SK-N-SH (cell line): ENCODE data around the gene RBBP8NL. TPM values are rescaled to one million over a fixed set of nuclear protein-coding genes. Genes with fewer than 3 reads are reported as not detected.

Source experiments
- CTCF ChIA-PET: fragments of 300-600, 350-600 bp; formaldehyde crosslinking; extraction: SDS; loops from one replicate; lab custom pipeline; 2021; lab: Yijun Ruan, JAX
- POLR2A ChIA-PET: fragments of 350-600 bp; sonication (Branson Sonifier 250); formaldehyde crosslinking; extraction: SDS; loops from one replicate; lab custom pipeline; 2020; ENCODE audit warnings: antibody characterized with exemption, inconsistent platforms; lab: Yijun Ruan, JAX
- DNase-seq: peaks from one replicate; pipeline ENCODE4 v3.0.0; 2012
- H2AFZ ChIP-seq: fragments of 200-600 bp; sonication (generic); 2 replicates; pipeline ENCODE4 v1.8.1; 2016; ENCODE audit warnings: antibody characterized with exemption, mild to moderate bottlenecking, low read depth
- H3F3A ChIP-seq: fragments of 200-600 bp; sonication (generic); replicated peaks from 2 replicates; pipeline ENCODE3; 2016; ENCODE audit warnings: antibody characterized with exemption, mild to moderate bottlenecking; ENCODE audit not compliant: insufficient read depth
- H3K27ac ChIP-seq, 2 experiments: fragments of 200-500 bp in 1 of 2; fragments of 200-600 bp in 1 of 2; sonication (Bioruptor generic) in 1 of 2; sonication (generic), shearing (Covaris generic) in 1 of 2; 2 replicates each; pipeline versions ENCODE4 v1.5.1 to v1.6.1; 2014 to 2016; ENCODE audit warnings: low read depth in 2 of 2, inconsistent platforms in 1 of 2, low read length in 1 of 2, mild to moderate bottlenecking in 1 of 2, mixed read lengths in 1 of 2
- H3K27me3 ChIP-seq: fragments of 200-600 bp; sonication (generic), shearing (Covaris generic); 2 replicates; pipeline ENCODE4 v1.6.1; 2016; ENCODE audit warnings: mixed run types; ENCODE audit not compliant: insufficient read depth
- H3K36me3 ChIP-seq, 2 experiments: fragments of 200-500 bp in 1 of 2; fragments of 200-600 bp in 1 of 2; sonication (Bioruptor generic) in 1 of 2; sonication (generic) in 1 of 2; replicated peaks in 1 of 2; 2 replicates each; pipeline versions ENCODE3 to v1.5.1; 2014 to 2016; ENCODE audit warnings: low read length in 1 of 2, mild to moderate bottlenecking in 1 of 2; ENCODE audit not compliant: insufficient read depth in 2 of 2, control insufficient read depth in 1 of 2
- H3K4me1 ChIP-seq, 2 experiments: fragments of 200-500 bp in 1 of 2; fragments of 200-600 bp in 1 of 2; sonication (Bioruptor generic) in 1 of 2; sonication (generic), shearing (Covaris generic) in 1 of 2; 2 replicates each; pipeline versions ENCODE4 v1.5.1 to v1.6.1; 2014 to 2016; ENCODE audit warnings: low read depth in 1 of 2, low read length in 1 of 2, mixed run types in 1 of 2; ENCODE audit not compliant: insufficient read depth in 2 of 2, control insufficient read depth in 1 of 2
- H3K4me2 ChIP-seq: fragments of 200-600 bp; sonication (generic), shearing (Covaris generic); 2 replicates; pipeline ENCODE4 v1.6.1; 2017; ENCODE audit warnings: mixed run types
- H3K4me3 ChIP-seq, 2 experiments: fragments of 200-500 bp in 1 of 2; fragments of 200-600 bp in 1 of 2; sonication (Bioruptor generic) in 1 of 2; sonication (generic), shearing (Covaris generic) in 1 of 2; 2 replicates each; pipeline versions ENCODE4 v1.5.1 to v1.8.1; 2014 to 2016; ENCODE audit warnings: low read depth in 2 of 2, inconsistent platforms in 1 of 2, low read length in 1 of 2, mild to moderate bottlenecking in 1 of 2, mixed read lengths in 1 of 2, moderate library complexity in 1 of 2
- H3K79me2 ChIP-seq: fragments of 200-600 bp; sonication (generic); 2 replicates; pipeline ENCODE4 v1.8.1; 2017; ENCODE audit warnings: mild to moderate bottlenecking; ENCODE audit not compliant: insufficient read depth
- H3K9ac ChIP-seq: fragments of 200-600 bp; sonication (generic); 2 replicates; pipeline ENCODE4 v1.6.1; 2017; ENCODE audit warnings: mixed run types
- H3K9me2 ChIP-seq: fragments of 200-600 bp; sonication (generic); 2 replicates; pipeline ENCODE4 v1.6.1; 2017; ENCODE audit warnings: mixed run types
- H3K9me3 ChIP-seq: fragments of 200-600 bp; sonication (generic); 2 replicates; pipeline ENCODE4 v1.6.1; 2017; ENCODE audit warnings: mixed run types, mild to moderate bottlenecking, moderate library complexity
- H4K20me1 ChIP-seq: fragments of 200-600 bp; sonication (generic); 2 replicates; pipeline ENCODE4 v1.6.1; 2017; ENCODE audit warnings: mild to moderate bottlenecking, mixed run types; ENCODE audit not compliant: insufficient read depth
- ELF1 ChIP-seq: IDR thresholded peaks from 2 replicates; pipeline ENCODE4 v1.4.0; 2012
- EP300 ChIP-seq, 2 experiments: IDR thresholded peaks; 2 replicates each; pipeline versions ENCODE4 v1.4.0 to v1.6.1; 2012; ENCODE audit warnings: borderline replicate concordance in 1 of 2, low read depth in 1 of 2, low read length in 1 of 2
- FOSL2 ChIP-seq: IDR thresholded peaks from 2 replicates; pipeline ENCODE4 v1.4.0; 2012; ENCODE audit warnings: low read depth, mild to moderate bottlenecking, moderate library complexity, borderline replicate concordance
- FOXM1 ChIP-seq: IDR thresholded peaks from 2 replicates; pipeline ENCODE4 v1.4.0; 2012; ENCODE audit warnings: low read depth, mild to moderate bottlenecking
- GABPA ChIP-seq: IDR thresholded peaks from 2 replicates; pipeline ENCODE4 v1.4.0; 2012; ENCODE audit warnings: low read depth, mild to moderate bottlenecking
- GATA2 ChIP-seq: sonication (generic); formaldehyde crosslinking; IDR thresholded peaks from 2 replicates; pipeline ENCODE4 v1.5.0; 2020; ENCODE audit warnings: mild to moderate bottlenecking, missing genetic modification reagents
- MEF2A ChIP-seq: IDR thresholded peaks from 2 replicates; pipeline ENCODE4 v1.4.0; 2012; ENCODE audit warnings: low read depth, borderline replicate concordance
- NFIC ChIP-seq: IDR thresholded peaks from 2 replicates; pipeline ENCODE4 v1.4.0; 2012; ENCODE audit warnings: borderline replicate concordance
- NRF1 ChIP-seq: IDR thresholded peaks from 2 replicates; pipeline ENCODE4 v1.6.1; 2012; ENCODE audit warnings: low read depth, mild to moderate bottlenecking, low read length
- RAD21 ChIP-seq: IDR thresholded peaks from 2 replicates; pipeline ENCODE4 v1.6.1; 2012; ENCODE audit warnings: mild to moderate bottlenecking, low read length
- RFX5 ChIP-seq: IDR thresholded peaks from 2 replicates; pipeline ENCODE4 v1.6.1; 2012; ENCODE audit warnings: mild to moderate bottlenecking, improper control_type of control experiment, low read length
- RXRA ChIP-seq: IDR thresholded peaks from 2 replicates; pipeline ENCODE4 v1.4.0; 2012; ENCODE audit warnings: low read depth, mild to moderate bottlenecking, borderline replicate concordance
- SMC3 ChIP-seq: IDR thresholded peaks from 2 replicates; pipeline ENCODE4 v1.6.1; 2012; ENCODE audit warnings: low read depth, low read length, improper control_type of control experiment
- TAF1 ChIP-seq: IDR thresholded peaks from 2 replicates; pipeline ENCODE4 v1.6.1; 2012; ENCODE audit warnings: low read depth, mild to moderate bottlenecking, low read length, moderate library complexity, borderline replicate concordance
- TCF12 ChIP-seq: IDR thresholded peaks from 2 replicates; pipeline ENCODE4 v1.4.0; 2012
- TEAD4 ChIP-seq: IDR thresholded peaks from 2 replicates; pipeline ENCODE4 v1.4.0; 2012; ENCODE audit warnings: mild to moderate bottlenecking, borderline replicate concordance; ENCODE audit not compliant: insufficient read depth
- WGBS: methylation state at CpG from one replicate; pipeline ENCODE4 v1.1.6; 2017; ENCODE audit warnings: low lambda C conversion rate; 5-methylcytosine and 5-hydroxymethylcytosine counted together
- polyA plus RNA-seq, 3 experiments: library from polyadenylated mRNA; depleted of rRNA; stranded (reverse); fragments of >200 nt; gene quantifications; 2 replicates each; pipeline ENCODE4 v1.2.3, GENCODE V29; 2012
- TF ChIP-seq, protein P1 (sequence below): IDR thresholded peaks from 2 replicates; pipeline ENCODE4 v1.4.0; 2012; ENCODE audit warnings: low read depth, borderline replicate concordance
- TF ChIP-seq, protein P2 (sequence below): IDR thresholded peaks from 2 replicates; pipeline ENCODE4 v1.6.1; 2012; ENCODE audit warnings: mild to moderate bottlenecking, low read depth, low read length, moderate library complexity
- TF ChIP-seq, protein P3 (sequence below): IDR thresholded peaks from 2 replicates; pipeline ENCODE4 v1.4.0; 2012; ENCODE audit warnings: low read depth, borderline replicate concordance
- TF ChIP-seq, protein P4 (sequence below): IDR thresholded peaks from 2 replicates; pipeline ENCODE4; 2012

The RBBP8NL gene
- polyA plus RNA-seq, 1 of the 3 experiments (the other 2 are of a cell fraction) = not detected

DNA sequence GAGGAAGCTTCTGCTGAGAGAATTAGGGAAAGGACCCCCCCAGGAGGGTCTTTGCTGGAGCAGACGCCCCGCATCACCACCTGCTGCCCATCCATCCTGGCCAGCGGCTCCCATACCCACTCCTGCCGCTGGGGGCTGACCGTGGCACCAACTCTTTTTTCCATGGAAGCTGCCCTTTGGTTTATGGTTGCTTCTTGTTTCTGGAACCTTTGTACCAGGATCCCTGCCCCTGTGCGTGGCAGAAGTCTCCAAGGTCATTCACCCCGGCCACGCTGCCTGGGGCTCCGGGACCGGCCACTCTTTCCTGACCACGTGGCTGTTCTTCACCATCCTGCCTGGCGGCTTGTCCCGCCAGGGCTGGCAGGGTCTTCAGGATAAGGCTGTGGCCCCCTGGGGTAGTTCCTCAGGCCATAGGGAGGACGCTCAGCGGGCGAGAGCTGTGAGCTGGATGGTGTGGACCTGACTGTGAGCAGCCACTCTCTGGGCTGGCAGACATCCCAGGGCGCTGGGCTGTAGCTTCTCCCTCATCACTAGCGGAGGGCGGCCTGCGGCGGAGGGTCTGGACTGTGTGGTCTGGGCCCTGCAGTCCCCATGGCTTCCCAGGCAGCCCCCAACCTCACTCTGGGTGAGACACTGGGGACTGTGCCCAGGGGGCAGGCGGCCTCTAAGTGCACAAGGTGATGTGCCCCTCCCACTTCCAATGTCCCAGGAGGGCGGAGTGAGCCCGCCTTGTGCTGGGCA is 22.8 kb upstream of the RBBP8NL start (continued):
- TF ChIP-seq, protein P1, sequence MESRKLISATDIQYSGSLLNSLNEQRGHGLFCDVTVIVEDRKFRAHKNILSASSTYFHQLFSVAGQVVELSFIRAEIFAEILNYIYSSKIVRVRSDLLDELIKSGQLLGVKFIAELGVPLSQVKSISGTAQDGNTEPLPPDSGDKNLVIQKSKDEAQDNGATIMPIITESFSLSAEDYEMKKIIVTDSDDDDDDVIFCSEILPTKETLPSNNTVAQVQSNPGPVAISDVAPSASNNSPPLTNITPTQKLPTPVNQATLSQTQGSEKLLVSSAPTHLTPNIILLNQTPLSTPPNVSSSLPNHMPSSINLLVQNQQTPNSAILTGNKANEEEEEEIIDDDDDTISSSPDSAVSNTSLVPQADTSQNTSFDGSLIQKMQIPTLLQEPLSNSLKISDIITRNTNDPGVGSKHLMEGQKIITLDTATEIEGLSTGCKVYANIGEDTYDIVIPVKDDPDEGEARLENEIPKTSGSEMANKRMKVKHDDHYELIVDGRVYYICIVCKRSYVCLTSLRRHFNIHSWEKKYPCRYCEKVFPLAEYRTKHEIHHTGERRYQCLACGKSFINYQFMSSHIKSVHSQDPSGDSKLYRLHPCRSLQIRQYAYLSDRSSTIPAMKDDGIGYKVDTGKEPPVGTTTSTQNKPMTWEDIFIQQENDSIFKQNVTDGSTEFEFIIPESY = no peak
- TF ChIP-seq FOSL2 (no peak), TAF1 (no peak), EP300 (IDR thresholded peaks at IDR 0.05; ENCODE audit: borderline replicate concordance in 1 of 2, low read depth in 1 of 2, low read length in 1 of 2) (no peak), RXRA (no peak), GATA2 (CRISPR knock-in tag) (no peak), RFX5 (no peak)
- TF ChIP-seq, protein P2, sequence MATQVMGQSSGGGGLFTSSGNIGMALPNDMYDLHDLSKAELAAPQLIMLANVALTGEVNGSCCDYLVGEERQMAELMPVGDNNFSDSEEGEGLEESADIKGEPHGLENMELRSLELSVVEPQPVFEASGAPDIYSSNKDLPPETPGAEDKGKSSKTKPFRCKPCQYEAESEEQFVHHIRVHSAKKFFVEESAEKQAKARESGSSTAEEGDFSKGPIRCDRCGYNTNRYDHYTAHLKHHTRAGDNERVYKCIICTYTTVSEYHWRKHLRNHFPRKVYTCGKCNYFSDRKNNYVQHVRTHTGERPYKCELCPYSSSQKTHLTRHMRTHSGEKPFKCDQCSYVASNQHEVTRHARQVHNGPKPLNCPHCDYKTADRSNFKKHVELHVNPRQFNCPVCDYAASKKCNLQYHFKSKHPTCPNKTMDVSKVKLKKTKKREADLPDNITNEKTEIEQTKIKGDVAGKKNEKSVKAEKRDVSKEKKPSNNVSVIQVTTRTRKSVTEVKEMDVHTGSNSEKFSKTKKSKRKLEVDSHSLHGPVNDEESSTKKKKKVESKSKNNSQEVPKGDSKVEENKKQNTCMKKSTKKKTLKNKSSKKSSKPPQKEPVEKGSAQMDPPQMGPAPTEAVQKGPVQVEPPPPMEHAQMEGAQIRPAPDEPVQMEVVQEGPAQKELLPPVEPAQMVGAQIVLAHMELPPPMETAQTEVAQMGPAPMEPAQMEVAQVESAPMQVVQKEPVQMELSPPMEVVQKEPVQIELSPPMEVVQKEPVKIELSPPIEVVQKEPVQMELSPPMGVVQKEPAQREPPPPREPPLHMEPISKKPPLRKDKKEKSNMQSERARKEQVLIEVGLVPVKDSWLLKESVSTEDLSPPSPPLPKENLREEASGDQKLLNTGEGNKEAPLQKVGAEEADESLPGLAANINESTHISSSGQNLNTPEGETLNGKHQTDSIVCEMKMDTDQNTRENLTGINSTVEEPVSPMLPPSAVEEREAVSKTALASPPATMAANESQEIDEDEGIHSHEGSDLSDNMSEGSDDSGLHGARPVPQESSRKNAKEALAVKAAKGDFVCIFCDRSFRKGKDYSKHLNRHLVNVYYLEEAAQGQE = no peak
- TF ChIP-seq, protein P3, sequence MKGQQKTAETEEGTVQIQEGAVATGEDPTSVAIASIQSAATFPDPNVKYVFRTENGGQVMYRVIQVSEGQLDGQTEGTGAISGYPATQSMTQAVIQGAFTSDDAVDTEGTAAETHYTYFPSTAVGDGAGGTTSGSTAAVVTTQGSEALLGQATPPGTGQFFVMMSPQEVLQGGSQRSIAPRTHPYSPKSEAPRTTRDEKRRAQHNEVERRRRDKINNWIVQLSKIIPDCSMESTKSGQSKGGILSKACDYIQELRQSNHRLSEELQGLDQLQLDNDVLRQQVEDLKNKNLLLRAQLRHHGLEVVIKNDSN = no peak

DNA sequence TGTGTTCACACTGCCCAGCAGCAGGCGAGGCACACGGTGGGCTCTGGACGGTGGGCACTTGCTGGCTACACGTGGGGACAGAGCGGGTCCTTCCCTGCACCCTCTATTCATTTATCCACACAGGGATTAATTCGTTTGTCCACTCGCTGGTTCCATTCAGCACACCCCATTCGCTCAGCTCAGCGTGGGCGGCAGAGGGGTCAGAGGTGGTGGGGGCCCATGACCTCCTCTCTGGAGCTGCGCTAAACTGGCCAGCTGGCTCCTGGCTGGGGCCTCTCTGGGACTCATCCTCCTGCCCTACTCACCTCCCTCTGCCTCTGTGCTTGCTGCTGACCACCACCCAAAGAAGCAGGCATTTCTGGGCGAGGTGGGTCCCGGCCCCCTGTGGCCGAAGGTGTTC is 21.4 kb upstream of the RBBP8NL start:
- no peaks in the 10 kb centered on the region for H4K20me1 ChIP-seq
- POLR2A ChIA-PET = no interaction called here
- no peaks in the 10 kb centered on the region for H3K79me2 ChIP-seq
- no peak for DNase-seq
- no peak overlapping the region for H3K4me2 ChIP-seq
- no peak overlapping the region for H3K4me3 ChIP-seq
- WGBS = 66% methylated on average over 13 of the region's 14 CpGs
- H2AFZ ChIP-seq = no peak overlapping the region
- H3K27me3 ChIP-seq = no peaks in the 10 kb centered on the region
- no peaks in the 10 kb centered on the region for H3K9me3 ChIP-seq
- TF ChIP-seq, protein P1 = no peak
- TF ChIP-seq, protein P4, sequence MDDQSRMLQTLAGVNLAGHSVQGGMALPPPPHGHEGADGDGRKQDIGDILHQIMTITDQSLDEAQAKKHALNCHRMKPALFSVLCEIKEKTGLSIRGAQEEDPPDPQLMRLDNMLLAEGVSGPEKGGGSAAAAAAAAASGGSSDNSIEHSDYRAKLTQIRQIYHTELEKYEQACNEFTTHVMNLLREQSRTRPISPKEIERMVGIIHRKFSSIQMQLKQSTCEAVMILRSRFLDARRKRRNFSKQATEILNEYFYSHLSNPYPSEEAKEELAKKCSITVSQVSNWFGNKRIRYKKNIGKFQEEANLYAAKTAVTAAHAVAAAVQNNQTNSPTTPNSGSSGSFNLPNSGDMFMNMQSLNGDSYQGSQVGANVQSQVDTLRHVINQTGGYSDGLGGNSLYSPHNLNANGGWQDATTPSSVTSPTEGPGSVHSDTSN = no peak
- TF ChIP-seq SMC3 (no peak), GABPA (no peak), NRF1 (no peak), GATA2 (CRISPR knock-in tag) (no peak), FOSL2 (no peak), FOXM1 (no peak), TEAD4 (no peak), TCF12 (no peak), ELF1 (no peak), MEF2A (no peak), NFIC (no peak), EP300 (IDR thresholded peaks at IDR 0.05; ENCODE audit: borderline replicate concordance in 1 of 2, low read depth in 1 of 2, low read length in 1 of 2) (no peak), RAD21 (no peak)
- CTCF ChIA-PET = interaction anchor here (1.1 to 1.4 kb wide), 2 partner anchors 11 to 41 kb away, joined by 4 read pairs; no protein-coding TSS in a partner anchor
- no peak overlapping the region for H3K27ac ChIP-seq
- H3K4me1 ChIP-seq = peaks cover 0 to 8% of the 10 kb centered on the region in 2 experiments; a peak in 1 of 4 replicates
- no peaks in the 10 kb centered on the region for H3F3A ChIP-seq
- H3K36me3 ChIP-seq = no peaks in the 10 kb centered on the region
- no peak overlapping the region for H3K9ac ChIP-seq
- H3K9me2 ChIP-seq = no peaks in the 10 kb centered on the region
